GM12878 (cell line): Measurements from ENCODE around the gene WWOX. TPM values are rescaled to one million over a fixed set of nuclear protein-coding genes. Genes with fewer than 3 reads are reported as not detected.

ENCODE experiments used
- ATAC-seq: fragments of 200-7000 bp; cut with Tn5 transposase; 3 replicates; pipeline ENCODE4 v1.9.1; 2020; ENCODE audit warnings: mild to moderate bottlenecking, moderate library complexity
- BruUV-seq: library from RNA; stranded (reverse); fragments of 400-500 nt; replicated peaks from 2 replicates; lab custom pipeline; 2021; lab: Mats Ljungman, UMichigan
- CTCF ChIA-PET: fragments of 300-600 bp; sonication (Branson Sonifier 250); formaldehyde crosslinking; extraction: SDS; loops from one replicate; lab custom pipeline; 2021; ENCODE audit warnings: inconsistent platforms; lab: Yijun Ruan, JAX
- POLR2A ChIA-PET: fragments of 350-600 bp; formaldehyde crosslinking; extraction: SDS; loops from one replicate; lab custom pipeline; 2021; ENCODE audit warnings: inconsistent platforms; lab: Charles Lee
- RAD21 ChIA-PET: fragments of 300-600 bp; sonication (Branson Sonifier 250); formaldehyde crosslinking; loops from one replicate; lab custom pipeline; 2023; ENCODE audit warnings: antibody characterized with exemption; ENCODE audit not compliant: unreplicated experiment; lab: Charles Lee
- SMC1A ChIA-PET: fragments of 300-600 bp; sonication (Branson Sonifier 250); formaldehyde crosslinking; loops from one replicate; lab custom pipeline; 2023; ENCODE audit not compliant: unreplicated experiment, uncharacterized antibody; lab: Charles Lee
- DNase-seq: peaks from one replicate; pipeline ENCODE4 v3.0.0-alpha.2; 2011; ENCODE audit warnings: low read depth, low spot score
- FAIRE-seq: peaks from 3 replicates; lab custom pipeline; 2011; peaks lifted over from hg19 to GRCh38; lab: Jason Lieb, UNC
- H2AFZ ChIP-seq: 2 replicates; pipeline ENCODE4 v1.6.0; 2011; ENCODE audit warnings: low read depth, low read length, control low read depth; ENCODE audit not compliant: control insufficient read depth
- H3K27ac ChIP-seq: 2 replicates; pipeline ENCODE4 v1.5.1; 2011; ENCODE audit warnings: control low read depth; ENCODE audit not compliant: control insufficient read depth, insufficient read depth
- H3K27me3 ChIP-seq, 2 experiments: replicated peaks in 1 of 2; 2 replicates each; pipeline versions ENCODE4 v1.6.0 to v1.6.1; 2011; ENCODE audit warnings: low read length in 1 of 2; ENCODE audit not compliant: control insufficient read depth in 2 of 2, insufficient read depth in 2 of 2
- H3K36me3 ChIP-seq, 2 experiments: 2 replicates each; pipeline ENCODE4 v1.5.1; 2011; ENCODE audit warnings: low read length in 1 of 2; ENCODE audit not compliant: control insufficient read depth in 2 of 2, insufficient read depth in 2 of 2
- H3K4me1 ChIP-seq: 2 replicates; pipeline ENCODE4 v1.6.1; 2011; ENCODE audit warnings: mild to moderate bottlenecking, low read length, moderate library complexity, mixed read lengths; ENCODE audit not compliant: control insufficient read depth, insufficient read depth
- H3K4me2 ChIP-seq: 2 replicates; pipeline ENCODE4 v1.6.0; 2011; ENCODE audit warnings: control low read depth; ENCODE audit not compliant: control insufficient read depth, insufficient read depth
- H3K4me3 ChIP-seq: fragments of 200-600 bp; sonication (generic); 2 replicates; pipeline ENCODE4 v1.5.1; 2016
- H3K79me2 ChIP-seq: 2 replicates; pipeline ENCODE4 v1.6.0; 2011; ENCODE audit warnings: low read length; ENCODE audit not compliant: control insufficient read depth, insufficient read depth
- H3K9ac ChIP-seq: 2 replicates; pipeline ENCODE4 v1.8.0; 2011; ENCODE audit warnings: low read length, control low read depth, mixed read lengths; ENCODE audit not compliant: control insufficient read depth, insufficient read depth
- H3K9me3 ChIP-seq: replicated peaks from 3 replicates; pipeline ENCODE4 v1.5.1; 2011; ENCODE audit warnings: mild to moderate bottlenecking, low read length; ENCODE audit not compliant: control insufficient read depth, insufficient read depth
- H4K20me1 ChIP-seq: 2 replicates; pipeline ENCODE4 v1.6.0; 2011; ENCODE audit not compliant: control insufficient read depth, insufficient read depth
- DPF2 ChIP-seq: fragments of 450-650 bp; IDR thresholded peaks from 2 replicates; pipeline ENCODE4 v1.6.1; 2017; ENCODE audit warnings: mild to moderate bottlenecking
- EED ChIP-seq: sonication (generic); IDR thresholded peaks from 2 replicates; pipeline ENCODE4 v1.6.1; 2016; ENCODE audit warnings: antibody characterized with exemption, low read depth
- JUNB ChIP-seq: IDR thresholded peaks from 2 replicates; pipeline ENCODE4 v1.6.1; 2016; ENCODE audit warnings: antibody characterized with exemption, mild to moderate bottlenecking
- NBN ChIP-seq: fragments of 450-650 bp; IDR thresholded peaks from 2 replicates; pipeline ENCODE4 v1.6.1; 2016
- PBX3 ChIP-seq: IDR thresholded peaks from 2 replicates; pipeline ENCODE4 v1.6.1; 2011; ENCODE audit warnings: mild to moderate bottlenecking, low read depth, low read length, moderate library complexity; ENCODE audit not compliant: insufficient replicate concordance
- PML ChIP-seq: IDR thresholded peaks from 2 replicates; pipeline ENCODE4 v1.6.1; 2012; ENCODE audit warnings: low read length, inconsistent platforms
- PRDM15 ChIP-seq: fragments of 450-650 bp; formaldehyde crosslinking; IDR thresholded peaks from 2 replicates; pipeline ENCODE4 v1.4.0; 2020; ENCODE audit warnings: mild to moderate bottlenecking, moderate library complexity
- RAD51 ChIP-seq: fragments of 450-650 bp; IDR thresholded peaks from 2 replicates; pipeline ENCODE4 v1.6.1; 2016; ENCODE audit warnings: moderate library complexity, mild to moderate bottlenecking, inconsistent platforms
- SKIL ChIP-seq: fragments of 450-650 bp; IDR thresholded peaks from 2 replicates; pipeline ENCODE4 v1.6.1; 2017; ENCODE audit warnings: mild to moderate bottlenecking, low read depth, inconsistent platforms; ENCODE audit not compliant: poor library complexity, severe bottlenecking
- YBX1 ChIP-seq: fragments of 450-650 bp; IDR thresholded peaks from 2 replicates; pipeline ENCODE4 v1.6.1; 2016; ENCODE audit warnings: antibody characterized with exemption
- ZBTB11 ChIP-seq: fragments of 450-650 bp; formaldehyde crosslinking; IDR thresholded peaks from 2 replicates; pipeline ENCODE4 v1.5.0; 2022; ENCODE audit warnings: mild to moderate bottlenecking, missing genetic modification characterization
- ZNF384 ChIP-seq: IDR thresholded peaks from 2 replicates; pipeline ENCODE4 v1.6.1; 2012; ENCODE audit warnings: low read depth, mild to moderate bottlenecking, low read length, improper control_type of control experiment, borderline replicate concordance
- WGBS: methylation state at CpG from one replicate; pipeline ENCODE4 v1.1.6; 2016; ENCODE audit warnings: low lambda C conversion rate; ENCODE audit not compliant: insufficient replicate concordance, insufficient coverage; ENCODE audit errors: missing lambda C conversion rate; 5-methylcytosine and 5-hydroxymethylcytosine counted together
- in situ Hi-C: fragments of 300-500 bp; cut with MboI; formaldehyde crosslinking; loops from 9 replicates; pipeline ENCODE4 v1.14.3; 2018; ENCODE audit warnings: mixed read lengths
- intact Hi-C: fragments of 100-400 bp; cut with micrococcal nuclease; formaldehyde crosslinking; loops from one replicate; pipeline ENCODE4 v1.14.2; 2022; ENCODE audit not compliant: unreplicated experiment
- polyA plus RNA-seq, 11 experiments: library from polyadenylated mRNA; depleted of rRNA in 4 of 11; unstranded in 6 of 11; stranded (reverse) in 5 of 11; fragments of >200 nt; fragmentation: Nextera tagmentation in 4 of 11; fragmentation: Illumina TruSeq in 1 of 11; extraction: Ambion mirVana in 4 of 11; extraction: Trizol in 1 of 11; gene quantifications; 1 replicate in 1 of 11; 2 replicates in 10 of 11; pipeline versions ENCODE4 v1.2.1 to v1.2.3, GENCODE V29; 2011 to 2016; ENCODE audit warnings: inconsistent platforms in 2 of 11, missing spikeins in 2 of 11, low read depth in 1 of 11
- total RNA-seq, 4 experiments: library from RNA; depleted of rRNA in 3 of 4; stranded (reverse); fragments of >200 nt in 3 of 4; fragmentation: Illumina TruSeq in 1 of 4; extraction: Trizol in 1 of 4; gene quantifications; 2 replicates each; pipeline versions ENCODE4 v1.2.1 to v1.2.3, GENCODE V29; 2013 to 2021

WWOX gene
- total and polyA plus RNA-seq, 10 of the 15 experiments (the other 5 are each of a cell fraction or from before 2014, with no cell fraction given) = 2.8 to 24.4 (median 17.8) TPM

GRCh38 chr16:79128706-79129105 lies 1029.3 kb downstream of the WWOX start (continued):
- TF ChIP-seq ZBTB11 (CRISPR knock-in tag) (no peak), SKIL (no peak)

- no peak overlapping the region for H3K4me2 ChIP-seq
- H3K4me3 ChIP-seq = no peak overlapping the region
- WGBS = 59% methylated on average over 7 of the region's 7 CpGs
- no peaks in the 10 kb centered on the region for H3K79me2 ChIP-seq
- H3K36me3 ChIP-seq = no peaks in the 10 kb centered on the region
- in situ Hi-C loops (no loop called here), intact Hi-C loops (no loop called here)
- H3K9ac ChIP-seq = no peak overlapping the region
- H2AFZ ChIP-seq = no peak overlapping the region
- ChIA-PET CTCF (no interaction called here), SMC1A (no interaction called here), RAD21 (no interaction called here), POLR2A (no interaction called here)
- no peak for FAIRE-seq
- no peak overlapping the region for H3K27ac ChIP-seq
- no peak for DNase-seq
- BruUV-seq = no TSS peak
- no peaks in the 10 kb centered on the region for H4K20me1 ChIP-seq
- no peaks in the 10 kb centered on the region; the same call in 2 of the 3 replicates for H3K9me3 ChIP-seq
- no peak for ATAC-seq
- H3K27me3 ChIP-seq = no peaks in the 10 kb centered on the region
- no peaks in the 10 kb centered on the region for H3K4me1 ChIP-seq
- TF ChIP-seq EED = no peak
- no peak for TF ChIP-seq NBN
- TF ChIP-seq RAD51 = no peak
- TF ChIP-seq PML = no peak
- TF ChIP-seq YBX1 = no peak
- no peak for TF ChIP-seq ZNF384
- no peak for TF ChIP-seq DPF2
- TF ChIP-seq PRDM15 (CRISPR knock-in tag) = no peak
- no peak for TF ChIP-seq PBX3
- no peak for TF ChIP-seq JUNB
These were observed 1031.2 kb downstream of the WWOX start for GRCh38 chr16:79130616-79131015.
